ENCODE results near the gene TPH1. TPM values are rescaled to one million over a fixed set of nuclear protein-coding genes. Genes with fewer than 3 reads are reported as not detected.

Gene TPH1
- polyA plus RNA-seq, 1 donor from 2014 or later = 1.2 TPM

DNA sequence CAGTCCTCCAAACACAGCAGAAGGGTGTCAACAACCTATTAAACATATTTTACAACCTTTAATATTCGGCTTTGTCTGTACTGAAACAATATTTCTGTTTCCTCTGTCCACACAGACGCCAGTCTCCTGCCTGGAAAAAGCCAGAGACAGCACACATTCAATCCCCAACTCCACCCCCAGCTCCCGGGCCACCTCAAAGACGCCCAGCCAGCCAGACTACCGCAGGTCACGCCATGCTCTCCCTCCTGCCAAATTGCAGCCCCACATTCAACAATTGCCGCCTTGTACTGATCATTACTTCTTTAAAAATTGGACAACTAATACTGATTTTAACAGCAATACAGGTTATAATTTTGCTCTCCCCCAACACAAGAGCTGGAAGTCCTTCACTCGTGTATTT is 34.4 kb downstream of the TPH1 start:
- H4K20me1 ChIP-seq (ENCODE audit: insufficient read depth) = no peaks in the 10 kb centered on the region
- H3K79me2 ChIP-seq (replicated peaks; ENCODE audit: insufficient read depth, low read length) = peaks cover 6% of the 10 kb centered on the region
- no peaks in the 10 kb centered on the region for H3K36me3 ChIP-seq (ENCODE audit: insufficient read depth, low read length)
- no peaks in the 10 kb centered on the region for H3F3A ChIP-seq (ENCODE audit: insufficient read depth, low read length, poor library complexity, severe bottlenecking)
- peak overlapping the region; percentile 82 for H3K27ac ChIP-seq (ENCODE audit: low read length)
- TF ChIP-seq RAD21 (conservative IDR thresholded peaks at IDR 0.05) (no peak), EP300 (conservative IDR thresholded peaks at IDR 0.05; ENCODE audit: poor library complexity, severe bottlenecking) (no peak), POLR2AphosphoS5 (IDR thresholded peaks at IDR 0.05) (no peak), MXI1 (conservative IDR thresholded peaks at IDR 0.05; ENCODE audit: poor library complexity, severe bottlenecking) (no peak), EZH2 (IDR thresholded peaks at IDR 0.05; ENCODE audit: borderline replicate concordance, insufficient read depth, low read length, poor library complexity, severe bottlenecking) (no peak)
- TF ChIP-seq, protein P1, sequence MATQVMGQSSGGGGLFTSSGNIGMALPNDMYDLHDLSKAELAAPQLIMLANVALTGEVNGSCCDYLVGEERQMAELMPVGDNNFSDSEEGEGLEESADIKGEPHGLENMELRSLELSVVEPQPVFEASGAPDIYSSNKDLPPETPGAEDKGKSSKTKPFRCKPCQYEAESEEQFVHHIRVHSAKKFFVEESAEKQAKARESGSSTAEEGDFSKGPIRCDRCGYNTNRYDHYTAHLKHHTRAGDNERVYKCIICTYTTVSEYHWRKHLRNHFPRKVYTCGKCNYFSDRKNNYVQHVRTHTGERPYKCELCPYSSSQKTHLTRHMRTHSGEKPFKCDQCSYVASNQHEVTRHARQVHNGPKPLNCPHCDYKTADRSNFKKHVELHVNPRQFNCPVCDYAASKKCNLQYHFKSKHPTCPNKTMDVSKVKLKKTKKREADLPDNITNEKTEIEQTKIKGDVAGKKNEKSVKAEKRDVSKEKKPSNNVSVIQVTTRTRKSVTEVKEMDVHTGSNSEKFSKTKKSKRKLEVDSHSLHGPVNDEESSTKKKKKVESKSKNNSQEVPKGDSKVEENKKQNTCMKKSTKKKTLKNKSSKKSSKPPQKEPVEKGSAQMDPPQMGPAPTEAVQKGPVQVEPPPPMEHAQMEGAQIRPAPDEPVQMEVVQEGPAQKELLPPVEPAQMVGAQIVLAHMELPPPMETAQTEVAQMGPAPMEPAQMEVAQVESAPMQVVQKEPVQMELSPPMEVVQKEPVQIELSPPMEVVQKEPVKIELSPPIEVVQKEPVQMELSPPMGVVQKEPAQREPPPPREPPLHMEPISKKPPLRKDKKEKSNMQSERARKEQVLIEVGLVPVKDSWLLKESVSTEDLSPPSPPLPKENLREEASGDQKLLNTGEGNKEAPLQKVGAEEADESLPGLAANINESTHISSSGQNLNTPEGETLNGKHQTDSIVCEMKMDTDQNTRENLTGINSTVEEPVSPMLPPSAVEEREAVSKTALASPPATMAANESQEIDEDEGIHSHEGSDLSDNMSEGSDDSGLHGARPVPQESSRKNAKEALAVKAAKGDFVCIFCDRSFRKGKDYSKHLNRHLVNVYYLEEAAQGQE (IDR thresholded peaks at IDR 0.05; ENCODE audit: borderline replicate concordance) = no peak
- TF ChIP-seq, protein P2, sequence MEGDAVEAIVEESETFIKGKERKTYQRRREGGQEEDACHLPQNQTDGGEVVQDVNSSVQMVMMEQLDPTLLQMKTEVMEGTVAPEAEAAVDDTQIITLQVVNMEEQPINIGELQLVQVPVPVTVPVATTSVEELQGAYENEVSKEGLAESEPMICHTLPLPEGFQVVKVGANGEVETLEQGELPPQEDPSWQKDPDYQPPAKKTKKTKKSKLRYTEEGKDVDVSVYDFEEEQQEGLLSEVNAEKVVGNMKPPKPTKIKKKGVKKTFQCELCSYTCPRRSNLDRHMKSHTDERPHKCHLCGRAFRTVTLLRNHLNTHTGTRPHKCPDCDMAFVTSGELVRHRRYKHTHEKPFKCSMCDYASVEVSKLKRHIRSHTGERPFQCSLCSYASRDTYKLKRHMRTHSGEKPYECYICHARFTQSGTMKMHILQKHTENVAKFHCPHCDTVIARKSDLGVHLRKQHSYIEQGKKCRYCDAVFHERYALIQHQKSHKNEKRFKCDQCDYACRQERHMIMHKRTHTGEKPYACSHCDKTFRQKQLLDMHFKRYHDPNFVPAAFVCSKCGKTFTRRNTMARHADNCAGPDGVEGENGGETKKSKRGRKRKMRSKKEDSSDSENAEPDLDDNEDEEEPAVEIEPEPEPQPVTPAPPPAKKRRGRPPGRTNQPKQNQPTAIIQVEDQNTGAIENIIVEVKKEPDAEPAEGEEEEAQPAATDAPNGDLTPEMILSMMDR (IDR thresholded peaks at IDR 0.05; ENCODE audit: poor library complexity, severe bottlenecking) = no peak
- no peak overlapping the region for H2AFZ ChIP-seq (ENCODE audit: low read depth, low read length)
- peak overlapping the region; percentile 92 for H3K9ac ChIP-seq (ENCODE audit: low read length)
- H3K9me3 ChIP-seq (ENCODE audit: low read length) = no peaks in the 10 kb centered on the region
- H3K4me3 ChIP-seq (ENCODE audit: low read length) = peak overlapping the region; percentile 97
- H3K9me2 ChIP-seq (ENCODE audit: insufficient read depth, low read length) = no peaks in the 10 kb centered on the region
- peak overlapping the region; percentile 81 for H3K4me2 ChIP-seq (ENCODE audit: low read length)
- H3K27me3 ChIP-seq (ENCODE audit: insufficient read depth, low read depth, low read length) = no peaks in the 10 kb centered on the region

DNA sequence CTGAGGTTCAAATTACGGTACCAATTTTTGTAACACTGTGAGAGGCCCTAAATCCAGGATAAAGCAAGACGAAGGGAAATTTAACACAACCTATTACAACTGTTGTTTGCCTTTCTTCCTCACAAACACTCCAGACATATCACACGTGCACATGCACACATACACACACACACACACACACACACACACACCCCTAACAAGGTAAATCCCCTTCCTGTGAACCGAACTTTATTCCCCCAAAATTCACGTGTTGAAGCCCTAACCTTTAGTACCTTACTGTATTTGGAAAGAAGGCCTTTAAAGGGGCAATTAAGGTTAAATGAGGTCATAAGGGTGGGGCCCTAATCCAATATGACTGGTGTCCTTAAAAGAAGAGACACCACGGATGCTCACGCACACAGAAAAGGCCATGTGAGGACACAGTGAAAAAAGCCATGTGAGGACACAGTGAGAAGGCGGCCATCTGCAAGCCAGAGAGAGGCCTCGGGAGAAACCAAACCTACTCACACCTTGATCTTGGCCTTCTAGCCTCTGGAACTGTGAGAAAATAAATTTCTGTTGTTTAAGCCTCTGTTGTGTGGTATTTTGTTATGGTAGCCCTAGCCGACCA is 35.0 kb downstream of the TPH1 start:
- Histone ChIP-seq H3K4me2 (ENCODE audit: low read length) (peak overlapping the region; percentile 81), H3K9me3 (ENCODE audit: low read length) (no peaks in the 10 kb centered on the region), H3K9me2 (ENCODE audit: insufficient read depth, low read length) (no peaks in the 10 kb centered on the region), H3K9ac (ENCODE audit: low read length) (no peak overlapping the region), H3K4me3 (ENCODE audit: low read length) (peak overlapping the region; percentile 97), H3F3A (ENCODE audit: insufficient read depth, low read length, poor library complexity, severe bottlenecking) (no peaks in the 10 kb centered on the region), H4K20me1 (ENCODE audit: insufficient read depth) (no peaks in the 10 kb centered on the region), H3K27me3 (ENCODE audit: insufficient read depth, low read depth, low read length) (no peaks in the 10 kb centered on the region), H3K27ac (ENCODE audit: low read length) (no peak overlapping the region), H2AFZ (ENCODE audit: low read depth, low read length) (no peak overlapping the region), H3K36me3 (ENCODE audit: insufficient read depth, low read length) (no peaks in the 10 kb centered on the region), H3K79me2 (replicated peaks; ENCODE audit: insufficient read depth, low read length) (peaks cover 6% of the 10 kb centered on the region)
- TF ChIP-seq MXI1 (conservative IDR thresholded peaks at IDR 0.05; ENCODE audit: poor library complexity, severe bottlenecking) = no peak
- TF ChIP-seq, protein P1 (IDR thresholded peaks at IDR 0.05; ENCODE audit: borderline replicate concordance) = no peak
- no peak for TF ChIP-seq EZH2 (IDR thresholded peaks at IDR 0.05; ENCODE audit: borderline replicate concordance, insufficient read depth, low read length, poor library complexity, severe bottlenecking)
- TF ChIP-seq TAF1 (IDR thresholded peaks at IDR 0.05; ENCODE audit: low read depth) = no peak
- TF ChIP-seq, protein P2 (IDR thresholded peaks at IDR 0.05; ENCODE audit: poor library complexity, severe bottlenecking) = no peak
- no peak for TF ChIP-seq POLR2AphosphoS5 (IDR thresholded peaks at IDR 0.05)
- no peak for TF ChIP-seq SMC3 (conservative IDR thresholded peaks at IDR 0.05; ENCODE audit: poor library complexity)
- no peak for TF ChIP-seq RAD21 (conservative IDR thresholded peaks at IDR 0.05)
- no peak for TF ChIP-seq EP300 (conservative IDR thresholded peaks at IDR 0.05; ENCODE audit: poor library complexity, severe bottlenecking)

Measured in neural cell (in vitro differentiated cells).